Osteoblast (primary cell): Measurements from ENCODE around the gene POLRMT. TPM values are rescaled to one million over a fixed set of nuclear protein-coding genes. Genes with fewer than 3 reads are reported as not detected.

Experiments
- DNase-seq: peaks from one replicate; pipeline ENCODE4 v3.0.0; 2011; ENCODE audit warnings: low spot score, mixed read lengths; ENCODE audit not compliant: insufficient read length; ENCODE audit errors: missing footprints
- H2AFZ ChIP-seq: 2 replicates; pipeline ENCODE4 v1.6.0; 2011; ENCODE audit warnings: mild to moderate bottlenecking, low read length
- H3K27ac ChIP-seq: 2 replicates; pipeline ENCODE4 v1.5.1; 2011; ENCODE audit warnings: mild to moderate bottlenecking, low read depth, low read length, moderate library complexity
- H3K27me3 ChIP-seq: 2 replicates; pipeline ENCODE4 v1.6.0; 2012; ENCODE audit warnings: mild to moderate bottlenecking, control low read depth, inconsistent platforms, low read length, moderate library complexity; ENCODE audit not compliant: insufficient read depth
- H3K36me3 ChIP-seq: 2 replicates; pipeline ENCODE4 v1.5.1; 2011; ENCODE audit warnings: mild to moderate bottlenecking, low read length, control low read depth, moderate library complexity; ENCODE audit not compliant: insufficient read depth
- H3K4me1 ChIP-seq: 2 replicates; pipeline ENCODE4 v1.5.1; 2011; ENCODE audit warnings: mild to moderate bottlenecking, low read length, control low read depth, moderate library complexity; ENCODE audit not compliant: insufficient read depth
- H3K4me2 ChIP-seq: 2 replicates; pipeline ENCODE4 v1.6.0; 2011; ENCODE audit warnings: mild to moderate bottlenecking, low read length; ENCODE audit not compliant: insufficient read depth
- H3K4me3 ChIP-seq: fragments of 200-600 bp; sonication (generic); 3 replicates; pipeline ENCODE4 v1.5.1; 2012; ENCODE audit warnings: mild to moderate bottlenecking, low read length, inconsistent platforms; ENCODE audit not compliant: insufficient read depth
- H3K79me2 ChIP-seq: 2 replicates; pipeline ENCODE4 v1.6.0; 2012; ENCODE audit warnings: mild to moderate bottlenecking, low read length, control low read depth, inconsistent platforms; ENCODE audit not compliant: insufficient read depth
- H3K9me3 ChIP-seq: 2 replicates; pipeline ENCODE4 v1.5.1; 2011; ENCODE audit warnings: low read depth, low read length, control low read depth
- H4K20me1 ChIP-seq: 2 replicates; pipeline ENCODE4 v1.6.0; 2012; ENCODE audit warnings: mild to moderate bottlenecking, low read length, control low read depth; ENCODE audit not compliant: insufficient read depth
- total RNA-seq: library from RNA; depleted of rRNA; stranded (reverse); fragments of >200 nt; gene quantifications from 2 replicates; pipeline ENCODE4 v1.2.3, GENCODE V29; 2012
- TF ChIP-seq, protein P1 (sequence below): IDR thresholded peaks from 2 replicates; pipeline ENCODE4 v1.5.1; 2011; ENCODE audit warnings: mild to moderate bottlenecking, low read depth, low read length, moderate library complexity; ENCODE audit errors: extremely low read depth

The POLRMT gene
- total RNA-seq, 1 donor: 16.6 TPM

DNA sequence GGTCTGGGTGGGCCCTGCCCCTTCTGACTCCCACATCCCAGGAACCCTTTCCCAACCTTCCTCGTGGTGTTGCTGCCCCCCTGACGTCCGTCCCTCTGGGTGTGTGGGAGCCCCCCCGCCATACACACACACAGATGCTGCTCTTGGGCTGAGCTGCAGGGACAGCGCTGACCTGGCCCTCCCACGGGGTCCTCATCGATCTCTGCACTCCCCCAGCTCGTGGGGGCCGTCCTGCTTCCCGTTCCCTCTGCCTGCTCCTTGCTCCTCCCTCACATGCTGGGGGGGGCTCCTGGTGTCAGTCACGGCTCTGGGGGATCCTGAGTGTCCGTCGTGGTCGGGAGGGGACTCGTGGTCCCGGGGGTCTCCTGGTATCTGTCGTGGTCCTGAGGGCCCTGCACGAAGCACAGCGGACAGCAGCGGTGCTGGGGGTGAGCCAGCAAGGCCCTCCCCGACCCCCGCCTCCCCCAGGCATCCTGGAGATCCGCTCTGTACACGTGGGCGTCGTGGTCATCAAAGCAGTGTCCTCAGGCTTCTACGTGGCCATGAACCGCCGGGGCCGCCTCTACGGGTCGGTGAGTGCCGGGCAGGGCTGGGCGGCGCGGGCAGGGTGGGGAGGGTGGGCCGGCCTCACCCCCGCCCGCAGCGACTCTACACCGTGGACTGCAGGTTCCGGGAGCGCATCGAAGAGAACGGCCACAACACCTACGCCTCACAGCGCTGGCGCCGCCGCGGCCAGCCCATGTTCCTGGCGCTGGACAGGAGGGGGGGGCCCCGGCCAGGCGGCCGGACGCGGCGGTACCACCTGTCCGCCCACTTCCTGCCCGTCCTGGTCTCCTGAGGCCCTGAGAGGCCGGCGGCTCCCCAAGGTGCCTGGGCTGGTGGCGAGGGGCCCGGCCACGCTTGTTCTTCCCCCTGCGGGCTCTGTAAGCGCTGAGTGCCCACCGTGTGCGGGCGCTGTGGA is 9.7 kb upstream of the POLRMT start:
- Histone ChIP-seq H3K4me3 (no peak overlapping the region), H4K20me1 (peaks cover 3% of the 10 kb centered on the region), H3K4me2 (no peak overlapping the region), H3K4me1 (peaks cover 4% of the 10 kb centered on the region), H3K27me3 (no peaks in the 10 kb centered on the region), H3K27ac (no peak overlapping the region), H3K79me2 (no peaks in the 10 kb centered on the region), H3K9me3 (no peaks in the 10 kb centered on the region), H3K36me3 (peaks cover 15% of the 10 kb centered on the region), H2AFZ (no peak overlapping the region)
- TF ChIP-seq, protein P1, sequence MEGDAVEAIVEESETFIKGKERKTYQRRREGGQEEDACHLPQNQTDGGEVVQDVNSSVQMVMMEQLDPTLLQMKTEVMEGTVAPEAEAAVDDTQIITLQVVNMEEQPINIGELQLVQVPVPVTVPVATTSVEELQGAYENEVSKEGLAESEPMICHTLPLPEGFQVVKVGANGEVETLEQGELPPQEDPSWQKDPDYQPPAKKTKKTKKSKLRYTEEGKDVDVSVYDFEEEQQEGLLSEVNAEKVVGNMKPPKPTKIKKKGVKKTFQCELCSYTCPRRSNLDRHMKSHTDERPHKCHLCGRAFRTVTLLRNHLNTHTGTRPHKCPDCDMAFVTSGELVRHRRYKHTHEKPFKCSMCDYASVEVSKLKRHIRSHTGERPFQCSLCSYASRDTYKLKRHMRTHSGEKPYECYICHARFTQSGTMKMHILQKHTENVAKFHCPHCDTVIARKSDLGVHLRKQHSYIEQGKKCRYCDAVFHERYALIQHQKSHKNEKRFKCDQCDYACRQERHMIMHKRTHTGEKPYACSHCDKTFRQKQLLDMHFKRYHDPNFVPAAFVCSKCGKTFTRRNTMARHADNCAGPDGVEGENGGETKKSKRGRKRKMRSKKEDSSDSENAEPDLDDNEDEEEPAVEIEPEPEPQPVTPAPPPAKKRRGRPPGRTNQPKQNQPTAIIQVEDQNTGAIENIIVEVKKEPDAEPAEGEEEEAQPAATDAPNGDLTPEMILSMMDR: no peak
- no peak for DNase-seq

GRCh38 chr19:641702-642101 is 8.4 kb upstream of the POLRMT start:
- no peaks in the 10 kb centered on the region for H3K27me3 ChIP-seq
- TF ChIP-seq, protein P1: no peak

DNA sequence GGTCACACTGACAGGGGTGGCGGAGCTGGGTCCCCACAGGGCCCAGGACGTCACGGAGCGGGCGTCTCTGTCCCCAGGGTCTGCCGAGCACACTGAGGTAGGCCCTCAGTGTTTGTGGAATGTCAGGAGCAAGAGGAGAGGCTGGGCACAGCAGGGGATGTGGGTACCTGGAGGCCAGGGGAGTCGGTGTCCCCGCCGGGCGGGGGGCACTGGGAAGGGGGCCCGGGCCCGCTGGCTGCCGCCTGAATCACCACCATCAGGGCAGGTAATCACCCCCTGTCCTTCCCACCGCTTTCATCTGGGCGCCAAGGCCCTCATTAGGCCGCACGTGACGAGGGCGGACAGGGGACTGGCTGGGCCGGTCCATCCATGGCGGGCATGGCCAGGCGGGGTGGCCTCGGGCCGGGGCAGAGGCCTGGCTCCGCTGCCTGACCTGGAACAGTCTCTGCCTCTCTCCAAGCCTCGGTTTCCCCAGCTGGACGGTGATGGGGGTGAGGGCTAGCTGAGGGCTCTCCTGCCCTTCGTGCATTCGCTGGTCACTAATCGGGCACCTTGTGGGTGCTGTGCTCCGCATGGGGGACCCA is 7.4 kb upstream of the POLRMT start:
- H3K27ac ChIP-seq: no peak overlapping the region
- H3K79me2 ChIP-seq: no peaks in the 10 kb centered on the region
- H4K20me1 ChIP-seq: peaks cover 3% of the 10 kb centered on the region
- no peaks in the 10 kb centered on the region for H3K9me3 ChIP-seq
- no peak overlapping the region for H3K4me3 ChIP-seq
- no peak for DNase-seq
- no peaks in the 10 kb centered on the region for H3K36me3 ChIP-seq
- H3K4me1 ChIP-seq: peaks cover 4% of the 10 kb centered on the region
- no peak overlapping the region for H2AFZ ChIP-seq
- H3K4me2 ChIP-seq: no peak overlapping the region
- TF ChIP-seq, protein P1: no peak
- no peaks in the 10 kb centered on the region for H3K27me3 ChIP-seq

More at GRCh38 chr19:641702-642101, 8.4 kb upstream of the POLRMT start:
- H3K79me2 ChIP-seq: no peaks in the 10 kb centered on the region
- no peak overlapping the region for H3K27ac ChIP-seq
- peaks cover 8% of the 10 kb centered on the region for H3K36me3 ChIP-seq
- no peak for DNase-seq
- no peak overlapping the region for H2AFZ ChIP-seq
- no peaks in the 10 kb centered on the region for H3K9me3 ChIP-seq
- H3K4me1 ChIP-seq: peaks cover 4% of the 10 kb centered on the region
- no peak overlapping the region for H3K4me2 ChIP-seq
- no peak overlapping the region for H3K4me3 ChIP-seq
- H4K20me1 ChIP-seq: peaks cover 3% of the 10 kb centered on the region

GRCh38 chr19:640161-640558 is 6.8 kb upstream of the POLRMT start:
- Histone ChIP-seq H3K4me3 (peak overlapping the region; percentile 55), H3K9me3 (no peaks in the 10 kb centered on the region), H3K27ac (no peak overlapping the region), H2AFZ (no peak overlapping the region), H3K4me1 (peaks cover 4% of the 10 kb centered on the region), H3K4me2 (peak overlapping the region; percentile 53), H4K20me1 (peaks cover 3% of the 10 kb centered on the region), H3K36me3 (no peaks in the 10 kb centered on the region), H3K27me3 (no peaks in the 10 kb centered on the region), H3K79me2 (no peaks in the 10 kb centered on the region)
- TF ChIP-seq, protein P1: no peak
- DNase-seq: no peak
